Adrenal gland (tissue), 5 donors: ENCODE measurements around the gene CDH6.

Experiments used
- POLR2A ChIP-seq, 2 donors: fragments of 450-650 bp; IDR thresholded peaks; one replicate each; pipeline ENCODE4 v1.6.1; 2017; ENCODE audit warnings: antibody characterized with exemption in 2 of 2, mild to moderate bottlenecking in 2 of 2, moderate library complexity in 1 of 2
- TF ChIP-seq, protein P1 (sequence below), 6 experiments: fragments of 450-650 bp in 4 of 6; fragments of 200-600 bp in 2 of 6; sonication (generic) in 1 of 6; IDR thresholded peaks; 1 replicate in 5 of 6; 2 replicates in 1 of 6; pipeline versions ENCODE4 v1.5.1 to v1.8.0; 2016 to 2021; ENCODE audit warnings: antibody characterized with exemption in 6 of 6, mild to moderate bottlenecking in 2 of 6, moderate library complexity in 1 of 6
- donor health status: DM: no; HTN: no; CAD: no.

DNA sequence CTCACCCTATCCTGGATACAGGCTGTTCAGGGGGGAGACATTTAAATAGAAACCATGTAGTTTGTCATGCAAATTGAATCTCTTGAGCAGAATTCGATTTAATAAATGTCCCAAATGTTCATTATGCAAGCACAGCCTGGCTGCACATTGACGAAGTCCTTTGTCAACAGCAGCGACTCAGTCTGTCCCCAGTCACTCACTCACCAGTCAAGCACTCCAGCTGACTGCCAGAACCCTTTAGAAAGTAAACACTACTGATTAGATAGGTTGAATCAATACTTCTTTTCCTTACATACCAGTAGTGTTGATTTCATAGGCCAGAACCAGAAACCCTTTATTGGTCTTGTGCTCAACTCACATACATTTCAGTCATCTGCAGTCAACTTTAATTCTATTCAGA lies 27.5 kb downstream of the CDH6 start:
- TF ChIP-seq, protein P1, sequence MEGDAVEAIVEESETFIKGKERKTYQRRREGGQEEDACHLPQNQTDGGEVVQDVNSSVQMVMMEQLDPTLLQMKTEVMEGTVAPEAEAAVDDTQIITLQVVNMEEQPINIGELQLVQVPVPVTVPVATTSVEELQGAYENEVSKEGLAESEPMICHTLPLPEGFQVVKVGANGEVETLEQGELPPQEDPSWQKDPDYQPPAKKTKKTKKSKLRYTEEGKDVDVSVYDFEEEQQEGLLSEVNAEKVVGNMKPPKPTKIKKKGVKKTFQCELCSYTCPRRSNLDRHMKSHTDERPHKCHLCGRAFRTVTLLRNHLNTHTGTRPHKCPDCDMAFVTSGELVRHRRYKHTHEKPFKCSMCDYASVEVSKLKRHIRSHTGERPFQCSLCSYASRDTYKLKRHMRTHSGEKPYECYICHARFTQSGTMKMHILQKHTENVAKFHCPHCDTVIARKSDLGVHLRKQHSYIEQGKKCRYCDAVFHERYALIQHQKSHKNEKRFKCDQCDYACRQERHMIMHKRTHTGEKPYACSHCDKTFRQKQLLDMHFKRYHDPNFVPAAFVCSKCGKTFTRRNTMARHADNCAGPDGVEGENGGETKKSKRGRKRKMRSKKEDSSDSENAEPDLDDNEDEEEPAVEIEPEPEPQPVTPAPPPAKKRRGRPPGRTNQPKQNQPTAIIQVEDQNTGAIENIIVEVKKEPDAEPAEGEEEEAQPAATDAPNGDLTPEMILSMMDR (IDR thresholded peaks at IDR 0.05): no peak
- TF ChIP-seq POLR2A (IDR thresholded peaks at IDR 0.05): no peak
